HG02763 (cell line): ENCODE data around the gene FXR2.

Experiments
- ATAC-seq: cut with Tn5 transposase; IDR thresholded peaks from one replicate; pipeline ENCODE4 v1.9.1; 2021; ENCODE audit warnings: mild to moderate bottlenecking, moderate library complexity; ENCODE audit not compliant: unreplicated experiment

Gene FXR2

DNA sequence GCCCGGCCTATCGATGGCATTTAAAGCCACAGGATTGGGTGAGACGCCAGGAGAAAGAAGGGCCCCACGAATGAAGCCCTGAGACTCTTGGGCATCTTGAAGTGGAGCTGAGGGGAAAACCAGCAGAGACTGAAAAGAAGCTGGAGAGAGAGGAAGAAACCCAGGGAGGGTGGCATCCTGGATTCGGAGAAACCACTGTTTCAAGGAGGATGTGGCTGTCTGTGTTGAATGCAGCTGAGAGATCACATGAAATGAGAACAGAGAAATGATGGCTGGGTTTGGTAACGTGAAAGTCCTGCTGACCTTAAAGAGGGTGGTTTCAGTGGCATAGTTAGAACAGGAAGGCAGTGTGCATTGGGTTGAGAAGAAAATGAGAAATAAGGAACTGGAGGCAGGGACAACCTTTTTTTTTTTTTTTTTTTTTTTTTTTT is 62.1 kb downstream of the FXR2 start:
- ATAC-seq = peak; percentile 64

DNA sequence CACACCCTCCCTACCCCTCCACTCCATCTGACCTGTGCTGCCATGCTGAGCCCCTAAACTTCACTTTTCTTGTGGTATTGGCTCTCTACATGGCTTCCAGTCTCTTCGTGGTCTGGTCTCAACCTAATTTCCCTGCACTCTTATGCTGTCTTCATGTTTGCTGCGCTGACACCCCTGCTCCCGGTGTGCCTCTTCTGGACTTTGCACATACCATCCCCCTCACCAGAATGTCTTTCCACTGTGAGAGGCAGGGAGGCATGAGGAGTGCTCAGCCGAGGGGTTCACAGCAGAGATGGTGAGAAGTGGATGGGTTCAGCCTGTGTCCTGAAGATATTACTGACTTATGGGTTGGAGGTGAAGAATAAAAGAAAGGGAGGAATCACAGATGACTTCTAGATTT is 63.3 kb downstream of the FXR2 start:
- ATAC-seq = no peak

DNA sequence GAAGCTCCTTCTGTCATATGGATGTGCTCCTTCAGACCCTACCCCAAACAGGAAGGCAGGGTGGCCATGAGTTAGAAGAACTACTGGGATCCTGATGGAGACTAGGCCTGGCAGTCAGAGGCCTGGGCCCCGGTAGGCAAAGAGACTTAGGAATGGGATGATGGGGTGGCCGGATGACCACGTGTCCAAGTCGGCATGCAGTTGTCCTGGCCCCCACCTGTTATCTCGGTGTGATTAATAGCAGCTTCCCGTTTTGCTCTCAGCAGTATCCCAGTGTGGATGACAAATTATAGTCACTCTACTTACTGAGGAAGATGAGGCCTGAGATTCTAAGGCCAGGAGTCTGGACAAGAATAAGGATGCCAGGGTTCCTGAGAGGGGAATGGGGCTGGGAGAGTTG is 64.4 kb downstream of the FXR2 start:
- ATAC-seq = no peak

DNA sequence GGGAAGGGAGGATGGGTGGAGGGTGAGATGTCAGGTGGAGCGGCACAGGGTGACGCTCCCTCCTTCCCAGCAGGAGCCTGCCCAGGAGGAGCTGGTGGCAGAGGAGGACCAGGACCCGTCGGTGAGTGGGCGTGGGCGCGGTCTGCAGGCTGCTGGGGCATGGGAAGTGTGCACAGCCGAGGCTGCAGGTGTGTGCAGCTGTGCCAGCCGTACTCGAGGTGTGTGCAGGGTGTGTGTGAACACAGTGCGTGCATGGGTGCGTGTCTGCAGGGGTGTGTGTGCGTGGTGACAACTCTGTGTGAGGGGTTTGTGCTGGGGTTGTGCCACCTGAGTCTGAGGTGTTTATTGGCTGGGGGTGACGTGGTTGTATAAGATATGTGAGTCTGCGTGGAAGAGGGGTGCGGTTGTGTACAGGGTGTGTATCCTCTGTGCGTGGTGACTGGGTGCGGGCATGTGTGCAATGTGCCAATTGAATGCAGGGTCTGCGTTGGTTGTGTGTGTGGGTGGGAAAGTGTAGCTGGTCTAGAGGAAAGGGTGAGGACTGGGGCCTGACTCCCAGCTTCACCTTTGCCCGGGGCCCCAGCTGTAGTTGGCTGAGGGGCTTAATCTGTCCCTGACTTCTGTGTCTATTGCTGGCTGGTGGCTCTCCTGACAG is 65.2 kb downstream of the FXR2 start:
- ATAC-seq = no peak

DNA sequence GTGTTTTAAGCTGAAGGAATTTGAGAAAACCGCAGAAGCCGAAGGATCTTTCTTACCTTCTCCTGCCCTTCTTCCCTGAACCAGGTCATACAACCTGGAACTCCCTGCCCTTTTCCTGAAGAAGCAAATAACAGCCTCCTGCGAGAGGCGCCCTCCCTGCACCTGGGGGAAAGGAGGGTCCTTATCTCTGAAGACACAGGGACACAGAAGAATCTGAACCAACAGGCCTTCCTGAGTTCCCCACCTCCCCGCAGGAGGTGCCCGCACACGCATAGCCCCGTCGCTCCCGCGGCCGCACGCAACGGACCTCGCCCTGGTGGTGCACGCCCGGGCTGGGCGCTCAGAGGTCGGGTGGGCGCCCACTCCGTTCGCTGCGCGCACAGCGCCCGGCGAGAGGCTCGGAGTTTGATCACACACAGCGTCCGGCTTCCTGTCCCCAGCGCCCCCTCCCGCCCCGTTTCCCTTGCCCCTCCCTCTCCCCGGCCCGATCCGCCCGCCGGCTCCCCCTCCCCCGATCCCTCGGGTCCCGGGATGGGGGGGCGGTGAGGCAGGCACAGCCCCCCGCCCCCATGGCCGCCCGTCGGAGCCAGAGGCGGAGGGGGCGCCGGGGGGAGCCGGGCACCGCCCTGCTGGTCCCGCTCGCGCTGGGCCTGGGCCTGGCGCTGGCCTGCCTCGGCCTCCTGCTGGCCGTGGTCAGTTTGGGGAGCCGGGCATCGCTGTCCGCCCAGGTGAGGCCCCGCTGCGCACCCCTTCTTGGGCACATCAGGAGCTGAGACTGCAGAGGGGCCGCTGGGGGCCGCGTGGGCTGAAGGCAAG is 65.9 kb downstream of the FXR2 start, which contains the start of gene TNFSF12:
TNFSF12 (plus strand) TSS at position 474 of the 816 bp plus-strand sequence; CDS start at position 570, 96 bp downstream.
- ATAC-seq = no peak

DNA sequence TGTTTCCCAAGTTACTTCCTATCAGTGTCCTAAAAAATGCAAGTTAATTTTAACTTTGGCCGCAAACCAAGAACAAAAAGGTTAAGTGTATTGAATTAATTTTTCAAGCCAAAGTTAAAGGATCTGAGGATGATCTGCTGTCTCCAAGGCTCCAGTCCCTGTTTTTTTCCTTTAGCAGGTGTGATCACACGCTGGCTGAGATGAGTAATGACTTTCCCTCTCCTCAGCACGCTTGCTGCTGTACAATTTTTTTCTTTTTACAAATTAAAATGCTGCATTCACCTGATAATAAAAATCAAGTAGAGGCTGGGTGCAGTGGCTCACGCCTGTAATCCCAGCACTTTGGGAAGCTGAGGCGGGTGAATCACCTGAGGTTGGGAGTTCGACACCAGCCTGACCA is 69.8 kb downstream of the FXR2 start:
- ATAC-seq = no peak
